ENCODE measurements around the gene STRA6.

The STRA6 gene

GRCh38 chr15:74132681-74133651, 69.6 kb downstream of the STRA6 start:
- DNase-seq (ENCODE audit: low read depth, low spot score) = no peak

GRCh38 chr15:74131628-74132413, 70.8 kb downstream of the STRA6 start:
- DNase-seq (ENCODE audit: low read depth, low spot score) = no peak

DNA sequence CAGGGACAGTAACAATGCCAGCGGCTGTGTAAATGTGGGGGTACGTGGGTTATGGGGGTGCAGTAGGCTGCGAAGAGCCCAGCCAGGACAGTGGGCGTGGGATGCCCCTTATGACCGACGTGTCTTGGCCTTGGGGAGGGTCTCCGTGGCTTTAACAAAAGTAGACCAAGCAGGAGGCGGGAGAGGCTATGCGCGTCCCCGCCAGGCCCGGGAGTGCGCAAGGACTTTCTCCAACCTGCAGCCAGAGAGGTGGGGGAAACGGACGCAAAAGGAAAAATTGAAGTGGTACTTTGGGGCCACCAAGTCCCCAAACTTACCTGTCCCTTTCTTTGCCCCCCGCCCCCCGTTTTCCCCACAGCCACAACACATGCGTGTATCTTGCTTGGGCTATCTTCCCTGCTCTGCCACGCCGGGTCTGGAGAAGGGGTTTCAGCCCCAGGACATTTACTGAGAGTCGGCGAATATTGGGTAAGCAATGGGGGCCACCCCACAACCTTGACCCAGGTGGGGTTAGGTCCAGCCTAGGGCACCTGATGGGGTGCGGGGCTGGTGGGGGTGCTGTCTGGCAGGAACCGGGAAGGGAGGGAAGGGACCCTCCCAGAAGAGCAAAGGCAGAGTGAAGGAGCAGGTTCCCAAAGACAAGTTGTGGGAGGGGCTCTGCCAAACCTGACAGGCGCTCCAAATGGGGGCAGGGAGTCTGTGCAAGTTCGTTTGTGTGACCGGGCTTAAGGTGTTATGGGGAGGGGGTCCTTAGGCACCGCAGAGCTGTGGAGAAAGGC, 71.5 kb downstream of the STRA6 start:
- no peak for DNase-seq (ENCODE audit: low read depth, low spot score)

GRCh38 chr15:74130155-74130848, 72.3 kb downstream of the STRA6 start, which contains the start of gene ISLR2:
Gene ISLR2, plus strand, starts transcription at chr15:74130586. Its CDS starts 2,169 bp downstream, at chr15:74132755.
- DNase-seq (ENCODE audit: low read depth, low spot score) = no peak

GRCh38 chr15:74129586-74130154, 72.9 kb downstream of the STRA6 start:
- no peak for DNase-seq (ENCODE audit: low read depth, low spot score)
